Urothelium cell line (cell line): ENCODE results near the gene USP22.
"Not testable (repeated sequence)": the region's sequence is repeated elsewhere in the genome, so short reads cannot be mapped to it uniquely, and the experiment has no call there.

Experiments
- DNase-seq: peaks from one replicate; pipeline ENCODE4 v3.0.0; 2011; ENCODE audit warnings: low spot score, mixed read lengths
- FAIRE-seq: peaks from 2 replicates; lab custom pipeline; 2011; peaks lifted over from hg19 to GRCh38; lab: Jason Lieb, UNC

The USP22 gene

DNA sequence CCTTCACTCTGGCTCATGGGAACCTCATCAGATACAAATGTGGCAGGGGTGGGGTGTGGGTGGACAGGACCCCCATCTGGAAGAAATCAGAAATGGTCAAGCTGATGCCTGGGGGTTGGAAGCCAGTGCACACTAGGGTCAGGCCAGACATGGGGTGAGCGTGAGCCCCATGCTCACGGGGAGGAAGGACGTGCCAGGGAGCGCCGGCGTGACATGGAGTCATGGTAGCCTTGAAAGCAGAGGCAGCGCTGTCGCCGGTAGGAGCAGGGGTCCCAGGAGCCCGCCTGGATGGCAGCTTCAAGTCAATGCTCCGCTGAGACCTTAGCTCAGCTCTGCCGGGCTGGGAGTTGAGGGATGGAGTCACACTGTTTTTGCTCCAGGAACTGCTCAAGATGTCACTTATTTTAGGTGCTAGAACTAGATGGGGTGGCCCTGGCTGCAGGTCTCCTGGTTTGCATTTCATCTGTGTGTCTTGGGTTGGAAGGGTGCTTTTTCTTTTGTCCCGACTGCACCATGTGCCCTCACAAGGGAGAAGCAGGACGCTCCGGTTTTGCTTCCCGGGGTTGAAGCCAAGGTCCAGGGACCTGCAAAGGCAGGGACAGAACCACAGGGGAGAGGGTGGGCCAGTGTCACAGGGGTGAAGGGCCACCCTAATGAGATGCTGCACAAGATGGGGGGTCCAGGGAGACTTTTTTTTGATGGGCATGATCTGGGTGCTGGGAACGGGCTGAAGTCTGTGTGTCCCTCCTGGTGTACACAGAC, 51.4 kb downstream of the USP22 start:
- FAIRE-seq: no peak
- no peak for DNase-seq

DNA sequence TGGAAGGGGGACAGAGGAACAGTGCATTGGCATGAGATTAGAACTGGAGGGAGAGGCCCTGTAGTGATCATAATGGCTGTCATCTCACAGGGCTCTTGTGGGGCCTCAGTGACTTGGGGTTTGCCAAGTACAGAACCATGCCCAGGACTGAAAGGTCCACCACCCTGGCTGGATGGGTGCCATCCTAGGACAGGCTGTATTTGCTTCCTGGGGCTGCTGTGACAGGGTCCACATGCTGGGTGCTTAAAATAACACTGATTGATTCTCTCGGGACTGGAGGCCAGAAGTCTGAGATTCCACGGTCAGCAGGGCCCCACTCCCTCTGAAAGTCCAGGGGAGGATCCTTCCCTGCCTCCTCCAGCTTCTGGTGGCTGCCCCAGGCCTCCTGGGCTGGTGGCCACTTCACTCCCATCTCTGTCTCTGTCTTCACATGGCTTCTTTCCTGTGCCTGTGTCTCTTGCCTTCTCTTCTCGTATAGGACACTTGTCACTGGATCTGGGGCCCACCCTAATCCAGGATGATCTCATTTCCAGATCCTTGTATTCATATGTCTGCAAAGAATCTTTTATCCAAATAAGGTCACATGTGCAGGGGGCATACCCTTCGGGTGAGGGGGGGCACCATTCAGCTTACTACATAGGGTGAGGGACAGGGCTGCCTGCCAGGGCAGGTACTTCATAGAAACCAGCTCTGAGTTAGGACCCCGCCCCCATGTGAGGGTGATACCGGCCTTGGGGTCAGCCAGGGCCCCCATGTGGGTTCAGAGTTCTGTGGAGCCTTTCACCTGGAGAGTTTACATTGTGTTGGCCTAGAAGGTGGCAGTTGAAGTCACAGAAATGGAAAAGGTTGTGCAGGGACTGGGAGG, 52.6 kb downstream of the USP22 start:
- no peak for FAIRE-seq
- no peak for DNase-seq

DNA sequence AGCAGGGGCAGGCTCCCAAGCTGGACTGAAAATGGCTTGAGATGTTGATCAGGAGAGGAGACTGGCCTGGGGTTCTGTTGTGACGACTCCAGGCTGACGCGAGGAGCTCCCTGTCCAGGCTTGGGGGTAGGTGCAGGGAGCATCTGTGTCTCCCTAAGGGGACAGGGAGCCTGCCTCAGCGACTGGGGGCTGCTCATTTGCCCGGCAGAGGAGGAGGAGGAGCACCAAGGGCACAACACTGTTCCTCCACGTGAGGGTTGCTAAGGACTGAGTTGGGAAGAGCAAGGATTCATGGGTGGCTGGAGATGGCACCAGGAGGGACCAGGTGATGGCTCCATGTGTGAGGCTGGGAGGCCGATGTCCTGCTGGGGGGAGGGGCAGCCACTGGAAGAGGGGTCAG, 53.3 kb downstream of the USP22 start:
- FAIRE-seq (no peak), DNase-seq (no peak)

GRCh38 chr17:20988896-20989295, 53.9 kb downstream of the USP22 start:
- DNase-seq (no peak), FAIRE-seq (no peak)

GRCh38 chr17:20988001-20988636, 54.7 kb downstream of the USP22 start:
- no peak for DNase-seq
- FAIRE-seq: peak; percentile 68

DNA sequence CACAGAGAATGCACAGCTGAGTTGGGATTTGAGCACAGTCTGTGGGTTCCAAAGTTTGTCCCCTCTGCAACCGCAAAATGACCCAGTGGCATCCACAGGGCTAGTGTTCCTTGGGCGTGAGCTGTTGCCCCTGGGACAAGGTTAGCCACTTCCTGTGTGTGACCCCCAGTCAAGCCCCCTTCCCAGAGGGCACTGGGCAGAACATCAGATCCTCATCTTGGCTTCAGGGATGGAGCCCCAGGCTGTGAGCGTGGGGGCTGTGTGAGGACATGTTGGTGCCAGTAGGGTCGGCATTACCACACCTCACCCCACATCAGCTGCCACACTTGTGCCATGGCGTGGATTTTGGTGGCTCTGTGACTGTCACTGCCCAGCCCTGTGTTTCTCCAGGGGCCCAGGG, 55.3 kb downstream of the USP22 start:
- no peak for FAIRE-seq
- no peak for DNase-seq

DNA sequence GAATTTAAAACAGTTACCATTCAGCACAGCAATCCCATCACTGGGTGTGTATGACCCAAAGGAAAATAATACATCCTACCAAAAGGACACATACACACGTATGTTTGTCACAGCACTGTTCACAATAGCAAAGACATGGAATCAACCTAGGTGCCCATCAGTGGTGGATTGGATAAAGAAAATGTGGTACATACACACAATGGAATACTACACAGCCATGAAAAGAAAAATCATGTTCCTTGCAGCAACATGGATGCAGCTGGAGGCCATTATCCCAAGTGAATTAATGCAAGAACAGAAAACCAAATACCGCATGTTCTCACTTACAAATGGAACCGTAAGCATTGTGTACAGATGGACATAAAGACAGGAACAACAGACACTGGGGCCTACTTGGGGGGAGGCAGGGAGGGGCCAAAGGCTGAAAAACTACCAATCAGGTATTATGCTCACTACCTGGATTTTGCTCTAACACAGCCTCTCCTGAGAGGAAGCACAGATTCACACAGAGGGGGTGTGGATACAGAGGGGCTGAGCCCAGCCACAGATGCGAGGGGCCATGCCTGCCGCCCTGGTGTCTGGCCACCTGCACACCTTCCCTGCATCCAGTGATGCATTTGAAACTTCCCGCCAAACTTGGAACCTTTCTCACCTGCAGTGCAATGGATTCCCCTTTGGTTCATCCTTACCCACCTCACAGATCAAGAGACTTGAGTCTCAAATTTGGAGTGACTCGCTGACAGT, 55.9 kb downstream of the USP22 start:
- no peak for DNase-seq
- no peak for FAIRE-seq

GRCh38 chr17:20983359-20983637, 59.5 kb downstream of the USP22 start:
- DNase-seq (no peak), FAIRE-seq (no peak)

GRCh38 chr17:20982589-20983358, 60.0 kb downstream of the USP22 start:
- DNase-seq (no peak), FAIRE-seq (no peak)

DNA sequence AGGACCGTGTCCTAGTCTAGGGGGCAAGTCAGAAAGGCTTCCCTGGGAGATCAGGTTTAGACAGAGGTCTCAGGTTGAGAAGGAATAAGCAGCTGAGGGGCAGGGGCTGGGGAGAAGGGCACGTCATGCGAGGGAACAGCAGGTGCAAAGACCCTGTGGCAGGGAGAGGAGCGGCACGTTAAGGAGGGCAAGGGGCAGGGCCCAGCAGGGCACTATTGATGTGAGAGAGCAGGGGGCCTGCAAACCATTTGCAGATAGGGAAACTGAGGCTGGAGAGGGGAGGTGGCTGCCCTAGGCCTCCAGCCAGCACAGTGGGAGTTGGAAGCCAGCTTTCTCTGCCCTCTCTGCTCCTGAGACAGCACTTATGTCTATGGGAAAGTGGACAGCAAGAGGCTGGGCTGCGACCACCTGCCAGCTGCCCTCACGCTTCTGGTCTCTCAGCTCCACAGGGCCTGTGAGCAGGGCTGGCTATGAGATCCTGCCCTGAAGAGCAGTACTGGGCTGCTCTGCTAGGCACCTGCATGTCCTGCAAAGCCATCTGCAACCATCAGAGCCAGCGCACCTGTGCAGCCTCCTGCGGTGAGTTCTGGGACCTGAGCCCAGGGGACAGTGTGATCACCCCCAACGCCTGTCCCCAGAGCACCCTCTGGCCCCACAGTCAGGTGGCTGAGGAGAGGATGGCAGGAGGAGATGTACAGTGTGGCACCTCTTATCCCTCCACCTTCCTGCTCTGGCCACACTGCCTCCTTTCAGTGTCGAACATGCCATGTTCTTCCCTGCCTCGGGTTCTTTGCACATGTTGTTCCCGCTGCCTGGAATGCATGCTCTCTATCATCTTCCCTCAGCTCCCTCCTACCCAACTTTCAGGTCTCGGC, 61.5 kb downstream of the USP22 start:
- no peak for DNase-seq
- no peak for FAIRE-seq

DNA sequence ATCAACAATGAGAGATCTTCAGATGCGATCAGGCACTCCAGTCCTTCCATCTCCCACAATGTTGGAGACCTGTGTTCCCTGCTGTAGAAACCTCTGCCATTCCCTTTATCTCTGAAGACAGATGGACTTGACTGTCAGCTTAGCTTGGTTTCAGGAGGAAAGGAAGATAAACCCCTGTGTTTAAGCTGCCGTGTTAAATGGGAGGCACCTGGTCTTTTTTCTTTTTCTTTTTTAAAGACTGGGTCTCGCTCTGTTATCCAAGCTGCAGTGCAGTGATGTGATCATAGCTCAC, 63.1 kb downstream of the USP22 start:
- DNase-seq: no peak
- FAIRE-seq: no peak

DNA sequence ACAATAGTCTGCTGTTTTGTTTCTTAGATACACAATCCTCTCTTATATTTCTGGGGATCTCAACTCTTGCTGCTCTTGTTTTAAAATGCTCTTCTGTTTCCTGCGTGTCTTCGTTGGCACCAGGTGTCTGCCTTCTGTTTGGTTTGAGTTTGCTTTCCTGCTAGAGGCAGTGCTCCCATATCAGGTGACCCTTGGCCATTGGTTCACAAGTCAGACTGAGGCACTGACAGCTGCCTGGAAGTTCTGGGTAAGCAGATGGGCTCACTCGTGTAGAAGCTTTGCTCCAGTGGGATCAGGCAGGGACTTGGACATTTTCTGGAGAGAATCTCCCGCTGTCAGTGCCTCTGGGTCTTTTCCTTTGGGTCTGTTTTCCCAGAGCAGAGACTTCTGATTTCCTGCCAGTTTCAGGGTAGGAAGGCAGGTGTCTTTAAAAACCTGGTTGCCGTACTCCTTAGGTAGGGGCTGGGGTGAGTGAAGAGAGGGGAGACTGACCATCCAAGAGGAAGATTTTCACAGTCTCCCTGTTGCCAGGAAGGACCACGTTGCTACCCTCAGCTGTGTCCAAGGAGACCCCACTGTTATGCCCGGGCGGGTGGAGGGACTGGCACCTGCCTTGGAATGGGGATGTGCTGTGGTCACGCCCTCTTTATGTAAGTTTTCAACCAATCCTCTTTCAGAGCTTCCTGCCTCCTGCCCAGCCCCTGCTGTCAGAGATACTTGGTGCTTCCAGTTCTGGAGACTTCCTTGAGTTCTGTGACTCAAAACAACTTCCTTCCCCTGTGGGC, 63.6 kb downstream of the USP22 start:
- not testable (repeated sequence) for DNase-seq, FAIRE-seq

- FAIRE-seq, DNase-seq: not testable (repeated sequence)
Observed at GRCh38 chr17:20977609-20978253, 65.1 kb downstream of the USP22 start.

- FAIRE-seq (no peak), DNase-seq (no peak)
Observed at GRCh38 chr17:20975566-20975965, 67.2 kb downstream of the USP22 start.

DNA sequence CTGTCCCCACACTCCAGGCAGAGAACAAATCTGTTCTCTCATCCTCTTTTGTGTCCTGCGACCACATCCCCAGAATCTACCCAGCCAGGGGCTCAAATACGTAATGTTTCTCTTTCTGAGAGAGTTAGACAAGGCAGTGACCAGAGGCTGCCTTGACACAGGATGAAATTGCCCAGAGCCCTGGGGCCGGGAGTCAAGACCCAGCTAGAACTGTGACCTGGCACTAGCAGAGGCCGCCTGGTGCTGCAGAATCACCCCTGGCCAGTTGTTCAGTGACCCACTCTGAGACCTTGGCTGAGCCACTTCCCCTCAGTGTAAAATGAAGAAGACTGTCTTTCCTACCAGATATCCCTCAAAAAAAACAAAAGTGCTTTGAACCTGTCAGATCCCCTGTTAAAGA, 72.5 kb downstream of the USP22 start:
- DNase-seq: no peak

GRCh38 chr17:20968913-20969616, 73.7 kb downstream of the USP22 start:
- no peak for DNase-seq
- no peak for FAIRE-seq

More for the DNA sequence above, 72.5 kb downstream of the USP22 start:
- FAIRE-seq: no peak

DNA sequence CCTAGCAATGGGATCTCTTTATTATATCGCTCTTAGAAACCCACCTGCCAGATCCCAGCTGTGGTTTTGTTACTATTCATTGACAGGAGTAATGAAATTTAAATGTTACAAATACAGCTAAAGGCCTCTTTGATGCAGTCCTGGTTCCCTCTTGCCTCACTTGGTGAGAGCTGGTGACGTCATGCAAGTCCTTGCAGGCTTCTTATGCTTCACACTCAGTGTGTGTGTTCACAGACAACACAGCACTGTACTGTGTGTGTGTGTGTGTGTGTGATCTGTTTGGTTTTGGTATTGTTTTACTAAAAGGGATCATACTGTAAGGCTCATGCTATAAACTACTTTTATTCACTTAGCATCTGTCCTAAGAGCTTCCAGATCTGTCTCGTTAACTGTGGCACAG, 75.0 kb downstream of the USP22 start:
- DNase-seq (no peak), FAIRE-seq (no peak)

DNA sequence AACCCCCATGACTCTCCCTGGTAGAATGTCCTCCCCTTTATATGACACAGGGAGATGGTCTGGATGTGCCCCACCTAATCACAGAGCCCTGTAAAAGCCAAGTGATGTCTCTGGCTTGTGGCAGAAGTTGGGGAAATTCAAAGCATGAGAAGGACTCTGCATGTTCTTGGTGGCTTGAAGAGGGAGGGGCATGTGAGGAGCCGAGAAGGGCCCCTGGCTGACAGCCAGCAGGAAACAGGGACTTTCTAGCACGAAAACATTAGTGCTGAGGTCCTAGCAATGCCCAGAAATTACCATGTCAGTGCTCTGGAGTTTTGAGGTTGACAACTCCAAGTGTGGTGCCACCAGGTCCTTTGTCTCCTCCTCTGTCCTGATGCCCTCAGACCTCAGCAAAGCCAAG, 75.9 kb downstream of the USP22 start:
- FAIRE-seq: no peak
- no peak for DNase-seq
